ENCODE data around the gene SFMBT1. TPM values are rescaled to one million over a fixed set of nuclear protein-coding genes. Genes with fewer than 3 reads are reported as not detected.

The SFMBT1 gene
- total RNA-seq, 5 donors from 2014 or later (not counting 1 experiment from before 2014, with no cell fraction given) = 30.3 to 42.7 (median 37.7) TPM

DNA sequence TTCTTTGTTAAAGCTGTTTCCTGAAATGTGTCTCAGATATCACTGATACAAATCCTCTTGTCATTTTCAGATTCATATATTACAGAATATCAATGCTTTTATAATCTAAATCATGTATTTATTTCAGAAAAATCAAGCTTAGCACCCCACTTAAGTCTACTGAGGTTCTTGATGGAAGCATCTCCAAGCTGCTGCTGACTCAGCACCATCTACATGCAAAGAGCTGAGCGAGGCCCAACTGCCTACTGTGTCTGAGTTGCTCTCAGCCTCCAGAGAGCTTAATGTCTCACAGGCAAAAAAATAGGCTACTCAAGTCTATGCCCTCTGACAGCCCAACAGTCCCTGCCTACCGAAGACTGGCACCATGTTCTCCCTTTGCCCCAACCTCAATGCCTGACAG is 119.3 kb downstream of the SFMBT1 start:
- Mint-ChIP-seq H3K9me3 (no peaks in the 10 kb centered on the region), H3K4me3 (no peak overlapping the region), H3K27me3 (no peaks in the 10 kb centered on the region), H3K36me3 (peaks cover 55% of the 10 kb centered on the region), H3K4me1 (peaks cover 9 to 20% (median 11%) of the 10 kb centered on the region in 3 donors), H3K27ac (no peak overlapping the region)
- ChIA-PET POLR2A (no interaction called here), CTCF (interaction anchor here (0.6 to 1.4 kb wide), 2 partner anchors 12 to 56 kb away, joined by 3 to 4 read pairs; no protein-coding TSS in a partner anchor)
- ATAC-seq (replicated peaks in 1 of 4) (no peak), DNase-seq (no peak)
- Histone ChIP-seq H3K36me3 (ENCODE audit: control insufficient read depth in 2 of 2, extremely low read depth in 1 of 2, insufficient read depth in 1 of 2, low read length in 1 of 2) (peaks cover 0 to 37% of the 10 kb centered on the region in 2 donors), H3K27ac (ENCODE audit: low read length) (no peak overlapping the region), H3K9me3 (no peaks in the 10 kb centered on the region), H3K27me3 (replicated peaks in 1 of 2; ENCODE audit: control insufficient read depth in 2 of 2, extremely low read depth in 1 of 2, insufficient read depth in 2 of 2, low read length in 1 of 2) (no peaks in the 10 kb centered on the region), H3K4me3 (ENCODE audit: control insufficient read depth in 1 of 2, extremely low read depth in 1 of 2, low read length in 1 of 2) (no peak overlapping the region), H3K4me1 (ENCODE audit: control insufficient read depth in 1 of 2, extremely low read depth in 1 of 2, insufficient read depth in 2 of 2, low read length in 2 of 2) (no peaks in the 10 kb centered on the region)
- 97% methylated on average over 2 of the region's 2 CpGs for WGBS (ENCODE audit: insufficient coverage)

- 100% methylated on average over 2 of the region's 6 CpGs for WGBS (ENCODE audit: insufficient coverage)
- peaks cover 54% of the 10 kb centered on the region for H3K36me3 Mint-ChIP-seq
- no peaks in the 10 kb centered on the region for H3K4me1 ChIP-seq (ENCODE audit: control insufficient read depth in 1 of 2, extremely low read depth in 1 of 2, insufficient read depth in 2 of 2, low read length in 2 of 2)
- CTCF ChIA-PET = interaction anchor here in 1 of 2 donors (0.6 to 1.4 kb wide), 2 partner anchors 13 to 144 kb away, joined by 3 to 5 read pairs; no protein-coding TSS in a partner anchor
- H3K9me3 Mint-ChIP-seq = no peaks in the 10 kb centered on the region
- POLR2A ChIA-PET = no interaction called here
- no peak overlapping the region for H3K4me3 Mint-ChIP-seq
- ATAC-seq (replicated peaks in 1 of 4) (no peak), DNase-seq (no peak)
- peaks cover 9 to 18% (median 11%) of the 10 kb centered on the region in 3 donors for H3K4me1 Mint-ChIP-seq
- H3K27ac ChIP-seq (ENCODE audit: low read length) = no peak overlapping the region
- H3K27me3 ChIP-seq (replicated peaks in 1 of 2; ENCODE audit: control insufficient read depth in 2 of 2, extremely low read depth in 1 of 2, insufficient read depth in 2 of 2, low read length in 1 of 2) = no peaks in the 10 kb centered on the region
- H3K27me3 Mint-ChIP-seq = no peaks in the 10 kb centered on the region
- no peaks in the 10 kb centered on the region for H3K9me3 ChIP-seq
- no peak overlapping the region for H3K27ac Mint-ChIP-seq
- peaks cover 0 to 41% of the 10 kb centered on the region in 2 donors for H3K36me3 ChIP-seq (ENCODE audit: control insufficient read depth in 2 of 2, extremely low read depth in 1 of 2, insufficient read depth in 1 of 2, low read length in 1 of 2)
- H3K4me3 ChIP-seq (ENCODE audit: control insufficient read depth in 1 of 2, extremely low read depth in 1 of 2, low read length in 1 of 2) = no peak overlapping the region
Observed at GRCh38 chr3:52925405-52926313, 120.2 kb downstream of the SFMBT1 start.

- POLR2A ChIA-PET = no interaction called here
- no CpG with 5 or more reads among the region's 2 CpGs for WGBS (ENCODE audit: insufficient coverage)
- no peak for ATAC-seq (replicated peaks in 1 of 4)
Observed at GRCh38 chr3:52923963-52924362, 121.9 kb downstream of the SFMBT1 start.

GRCh38 chr3:52920841-52921240 is 125.0 kb downstream of the SFMBT1 start:
- peaks cover 9 to 14% (median 11%) of the 10 kb centered on the region in 3 donors for H3K4me1 Mint-ChIP-seq
- no peak overlapping the region for H3K27ac ChIP-seq (ENCODE audit: low read length)
- no peak for ATAC-seq (replicated peaks in 1 of 4)
- ChIA-PET POLR2A (no interaction called here), CTCF (interaction anchor here in 1 of 2 donors (1.5 kb wide), 1 partner anchor 11 kb away, joined by 4 read pairs; no protein-coding TSS in a partner anchor)
- no peaks in the 10 kb centered on the region for H3K4me1 ChIP-seq (ENCODE audit: control insufficient read depth in 1 of 2, extremely low read depth in 1 of 2, insufficient read depth in 2 of 2, low read length in 2 of 2)
- 86% methylated on average over 2 of the region's 2 CpGs for WGBS (ENCODE audit: insufficient coverage)
- no peaks in the 10 kb centered on the region for H3K27me3 Mint-ChIP-seq
- H3K4me3 Mint-ChIP-seq = no peak overlapping the region
- no peaks in the 10 kb centered on the region for H3K9me3 Mint-ChIP-seq
- H3K9me3 ChIP-seq = no peaks in the 10 kb centered on the region
- no peaks in the 10 kb centered on the region for H3K27me3 ChIP-seq (replicated peaks in 1 of 2; ENCODE audit: control insufficient read depth in 2 of 2, extremely low read depth in 1 of 2, insufficient read depth in 2 of 2, low read length in 1 of 2)
- no peak overlapping the region for H3K27ac Mint-ChIP-seq
- peaks cover 4 to 50% of the 10 kb centered on the region in 2 donors for H3K36me3 ChIP-seq (ENCODE audit: control insufficient read depth in 2 of 2, extremely low read depth in 1 of 2, insufficient read depth in 1 of 2, low read length in 1 of 2)
- H3K36me3 Mint-ChIP-seq = peaks cover 60% of the 10 kb centered on the region
- no peak for DNase-seq
- H3K4me3 ChIP-seq (ENCODE audit: control insufficient read depth in 1 of 2, extremely low read depth in 1 of 2, low read length in 1 of 2) = no peak overlapping the region

More at GRCh38 chr3:52923963-52924362, 121.9 kb downstream of the SFMBT1 start:
- CTCF ChIA-PET = interaction anchor here in 1 of 2 donors (1.3 kb wide), 1 partner anchor 17 kb away, joined by 3 read pairs; no protein-coding TSS in a partner anchor
- H3K9me3 Mint-ChIP-seq = no peaks in the 10 kb centered on the region
- H3K4me1 Mint-ChIP-seq = peaks cover 9 to 18% (median 11%) of the 10 kb centered on the region in 3 donors
- no peaks in the 10 kb centered on the region for H3K27me3 Mint-ChIP-seq
- Histone ChIP-seq H3K4me3 (ENCODE audit: control insufficient read depth in 1 of 2, extremely low read depth in 1 of 2, low read length in 1 of 2) (no peak overlapping the region), H3K36me3 (ENCODE audit: control insufficient read depth in 2 of 2, extremely low read depth in 1 of 2, insufficient read depth in 1 of 2, low read length in 1 of 2) (peaks cover under 1 to 48% of the 10 kb centered on the region in 2 donors), H3K4me1 (ENCODE audit: control insufficient read depth in 1 of 2, extremely low read depth in 1 of 2, insufficient read depth in 2 of 2, low read length in 2 of 2) (no peaks in the 10 kb centered on the region), H3K27me3 (replicated peaks in 1 of 2; ENCODE audit: control insufficient read depth in 2 of 2, extremely low read depth in 1 of 2, insufficient read depth in 2 of 2, low read length in 1 of 2) (no peaks in the 10 kb centered on the region), H3K27ac (ENCODE audit: low read length) (no peak overlapping the region), H3K9me3 (no peaks in the 10 kb centered on the region)
- no peak overlapping the region for H3K4me3 Mint-ChIP-seq
- DNase-seq = no peak
- peaks cover 58% of the 10 kb centered on the region for H3K36me3 Mint-ChIP-seq
- no peak overlapping the region for H3K27ac Mint-ChIP-seq

DNA sequence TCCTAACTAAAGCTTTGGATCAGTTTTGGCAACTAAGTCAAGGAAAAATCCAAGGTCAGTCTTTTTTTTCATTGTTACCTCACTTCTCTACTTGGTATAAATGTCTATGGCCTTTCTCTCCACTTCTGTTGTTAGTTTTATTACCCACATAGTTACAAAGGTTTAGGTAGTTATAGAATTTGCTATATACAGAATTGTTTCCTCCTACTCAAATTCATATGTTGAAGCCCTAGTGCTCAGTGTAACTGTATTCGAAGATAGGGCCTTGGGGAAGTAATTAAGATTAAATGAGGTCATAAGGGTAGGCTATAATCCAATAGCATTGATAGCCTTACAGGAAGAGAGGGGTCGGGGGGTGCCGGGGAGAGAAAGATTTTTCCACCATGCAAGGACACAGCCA is 128.8 kb downstream of the SFMBT1 start:
- ChIA-PET POLR2A (no interaction called here), CTCF (no interaction called here)
- 100% methylated on average over 1 of the region's 3 CpGs for WGBS (ENCODE audit: insufficient coverage)
- Histone ChIP-seq H3K27ac (ENCODE audit: low read length) (no peak overlapping the region), H3K4me1 (ENCODE audit: control insufficient read depth in 1 of 2, extremely low read depth in 1 of 2, insufficient read depth in 2 of 2, low read length in 2 of 2) (no peaks in the 10 kb centered on the region), H3K27me3 (replicated peaks in 1 of 2; ENCODE audit: control insufficient read depth in 2 of 2, extremely low read depth in 1 of 2, insufficient read depth in 2 of 2, low read length in 1 of 2) (no peaks in the 10 kb centered on the region), H3K9me3 (no peaks in the 10 kb centered on the region), H3K4me3 (ENCODE audit: control insufficient read depth in 1 of 2, extremely low read depth in 1 of 2, low read length in 1 of 2) (no peak overlapping the region), H3K36me3 (ENCODE audit: control insufficient read depth in 2 of 2, extremely low read depth in 1 of 2, insufficient read depth in 1 of 2, low read length in 1 of 2) (peaks cover 4 to 55% of the 10 kb centered on the region in 2 donors)
- Mint-ChIP-seq H3K4me1 (peaks cover 0 to 2% (median 2%) of the 10 kb centered on the region in 3 donors), H3K9me3 (no peaks in the 10 kb centered on the region), H3K4me3 (no peak overlapping the region), H3K36me3 (peaks cover 47% of the 10 kb centered on the region), H3K27me3 (no peaks in the 10 kb centered on the region), H3K27ac (no peak overlapping the region)
- no peak for ATAC-seq (replicated peaks in 1 of 4)
- no peak for DNase-seq

DNA sequence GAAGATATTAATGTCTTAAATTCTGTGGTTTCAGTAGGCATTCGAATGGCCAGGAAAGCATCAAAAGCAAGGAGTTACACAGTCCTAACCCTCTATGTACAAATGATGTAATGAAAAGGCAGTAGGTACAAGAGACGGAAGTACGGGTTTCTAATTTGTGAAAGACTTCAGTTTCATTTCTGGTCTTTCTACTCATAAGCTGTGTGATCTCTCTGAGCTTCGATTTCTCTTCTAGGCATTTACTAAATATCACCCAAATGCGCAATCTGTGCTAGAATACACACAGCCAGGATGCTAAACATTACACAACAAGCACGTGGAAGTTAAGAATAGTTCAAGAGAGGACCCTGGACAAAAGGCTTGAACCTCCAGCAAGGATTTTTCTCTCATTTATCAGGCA is 130.6 kb downstream of the SFMBT1 start:
- Histone ChIP-seq H3K4me1 (ENCODE audit: control insufficient read depth in 1 of 2, extremely low read depth in 1 of 2, insufficient read depth in 2 of 2, low read length in 2 of 2) (no peaks in the 10 kb centered on the region), H3K27ac (ENCODE audit: low read length) (no peak overlapping the region), H3K36me3 (ENCODE audit: control insufficient read depth in 2 of 2, extremely low read depth in 1 of 2, insufficient read depth in 1 of 2, low read length in 1 of 2) (peaks cover 4 to 55% of the 10 kb centered on the region in 2 donors), H3K27me3 (replicated peaks in 1 of 2; ENCODE audit: control insufficient read depth in 2 of 2, extremely low read depth in 1 of 2, insufficient read depth in 2 of 2, low read length in 1 of 2) (no peaks in the 10 kb centered on the region), H3K9me3 (no peaks in the 10 kb centered on the region), H3K4me3 (ENCODE audit: control insufficient read depth in 1 of 2, extremely low read depth in 1 of 2, low read length in 1 of 2) (no peak overlapping the region)
- WGBS (ENCODE audit: insufficient coverage) = 88% methylated on average over 4 of the region's 6 CpGs
- H3K36me3 Mint-ChIP-seq = peaks cover 42% of the 10 kb centered on the region
- no peaks in the 10 kb centered on the region for H3K9me3 Mint-ChIP-seq
- H3K4me3 Mint-ChIP-seq = no peak overlapping the region
- H3K27me3 Mint-ChIP-seq = no peaks in the 10 kb centered on the region
- POLR2A ChIA-PET = no interaction called here
- DNase-seq (no peak), ATAC-seq (replicated peaks in 1 of 4) (no peak)
- CTCF ChIA-PET = interaction anchor here in 1 of 2 donors (0.6 kb wide), 1 partner anchor 15 kb away, joined by 9 read pairs; no protein-coding TSS in a partner anchor
- no peaks in the 10 kb centered on the region for H3K4me1 Mint-ChIP-seq
- H3K27ac Mint-ChIP-seq = no peak overlapping the region

All from T-cell (primary cell).